Measurements from ENCODE around the gene RTP5.
"Not testable (repeated sequence)": the region's sequence is repeated elsewhere in the genome, so short reads cannot be mapped to it uniquely, and the experiment has no call there.

The RTP5 gene

GRCh38 chr2:241912021-241912555 lies 42.6 kb downstream of the RTP5 start:
- H3K27ac ChIP-seq, result no peak overlapping the region
- no peak for DNase-seq (ENCODE audit: low spot score)
- no peak for TF ChIP-seq CTCF (conservative IDR thresholded peaks at IDR 0.05; ENCODE audit: low read depth)
- POLR2A ChIA-PET (ENCODE audit: low non-redundant PET), result no interaction called here
- CTCF ChIA-PET, result no interaction called here

GRCh38 chr2:241913703-241914102 lies 44.2 kb downstream of the RTP5 start:
- TF ChIP-seq CTCF (conservative IDR thresholded peaks at IDR 0.05; ENCODE audit: low read depth), result no peak
- POLR2A ChIA-PET (ENCODE audit: low non-redundant PET), result no interaction called here
- CTCF ChIA-PET, result no interaction called here
- no peak for DNase-seq (ENCODE audit: low spot score)
- H3K27ac ChIP-seq, result no peak overlapping the region

- ChIA-PET POLR2A (ENCODE audit: low non-redundant PET) (no interaction called here), CTCF (interaction anchor here (0.6 kb wide), 1 partner anchor 15 kb away, joined by 3 read pairs; no protein-coding TSS in a partner anchor)
- no peak for TF ChIP-seq CTCF (conservative IDR thresholded peaks at IDR 0.05; ENCODE audit: low read depth)
- H3K27ac ChIP-seq, result no peak overlapping the region
- DNase-seq (ENCODE audit: low spot score), result no peak
Measured at GRCh38 chr2:241914542-241914941, 45.0 kb downstream of the RTP5 start.

GRCh38 chr2:241921631-241922030 lies 52.1 kb downstream of the RTP5 start:
- H3K27ac ChIP-seq; DNase-seq (ENCODE audit: low spot score); CTCF ChIA-PET; POLR2A ChIA-PET (ENCODE audit: low non-redundant PET): not testable (repeated sequence)

GRCh38 chr2:241922411-241922810 lies 52.9 kb downstream of the RTP5 start:
- DNase-seq (ENCODE audit: low spot score), result no peak
- ChIA-PET POLR2A (ENCODE audit: low non-redundant PET) (no interaction called here), CTCF (no interaction called here)
- no peak overlapping the region for H3K27ac ChIP-seq
- no peak for TF ChIP-seq CTCF (conservative IDR thresholded peaks at IDR 0.05; ENCODE audit: low read depth)

GRCh38 chr2:241922816-241923601 lies 53.5 kb downstream of the RTP5 start:
- POLR2A ChIA-PET (ENCODE audit: low non-redundant PET); DNase-seq (ENCODE audit: low spot score); H3K27ac ChIP-seq: not testable (repeated sequence)
- CTCF ChIA-PET, result interaction anchor here (0.6 kb wide), 1 partner anchor 24 kb away, joined by 3 read pairs; no protein-coding TSS in a partner anchor
